Sigmoid colon (tissue), 4 donors: Measurements from ENCODE around the gene HPS1.

Experiments
- CTCF ChIP-seq, 4 experiments: fragments of 450-650 bp in 3 of 4; fragments of 200-600 bp in 1 of 4; IDR thresholded peaks; one replicate each; pipeline ENCODE4 v1.5.1; 2016 to 2019; ENCODE audit warnings: antibody characterized with exemption in 4 of 4, mild to moderate bottlenecking in 3 of 4, moderate library complexity in 2 of 4
- POLR2A ChIP-seq, 2 donors: fragments of 450-650 bp; IDR thresholded peaks; one replicate each; pipeline ENCODE4 v1.6.1; 2016; ENCODE audit warnings: antibody characterized with exemption in 2 of 2, mild to moderate bottlenecking in 2 of 2, moderate library complexity in 2 of 2
- POLR2AphosphoS5 ChIP-seq, 4 donors: sonication (generic); formaldehyde crosslinking; IDR thresholded peaks; one replicate each; pipeline ENCODE4 v1.6.1; 2017; ENCODE audit warnings: antibody characterized with exemption in 4 of 4

- TF ChIP-seq POLR2AphosphoS5 (IDR thresholded peaks at IDR 0.05) (no peak), CTCF (IDR thresholded peaks at IDR 0.05) (no peak), POLR2A (IDR thresholded peaks at IDR 0.05) (no peak)
Measured at GRCh38 chr10:98453729-98454128, 7.0 kb upstream of the HPS1 start.
